Measurements from ENCODE around the gene OR2F1.
A peak's percentile ranks its signal among the peaks of the same experiment; 100 is the strongest.

DNA sequence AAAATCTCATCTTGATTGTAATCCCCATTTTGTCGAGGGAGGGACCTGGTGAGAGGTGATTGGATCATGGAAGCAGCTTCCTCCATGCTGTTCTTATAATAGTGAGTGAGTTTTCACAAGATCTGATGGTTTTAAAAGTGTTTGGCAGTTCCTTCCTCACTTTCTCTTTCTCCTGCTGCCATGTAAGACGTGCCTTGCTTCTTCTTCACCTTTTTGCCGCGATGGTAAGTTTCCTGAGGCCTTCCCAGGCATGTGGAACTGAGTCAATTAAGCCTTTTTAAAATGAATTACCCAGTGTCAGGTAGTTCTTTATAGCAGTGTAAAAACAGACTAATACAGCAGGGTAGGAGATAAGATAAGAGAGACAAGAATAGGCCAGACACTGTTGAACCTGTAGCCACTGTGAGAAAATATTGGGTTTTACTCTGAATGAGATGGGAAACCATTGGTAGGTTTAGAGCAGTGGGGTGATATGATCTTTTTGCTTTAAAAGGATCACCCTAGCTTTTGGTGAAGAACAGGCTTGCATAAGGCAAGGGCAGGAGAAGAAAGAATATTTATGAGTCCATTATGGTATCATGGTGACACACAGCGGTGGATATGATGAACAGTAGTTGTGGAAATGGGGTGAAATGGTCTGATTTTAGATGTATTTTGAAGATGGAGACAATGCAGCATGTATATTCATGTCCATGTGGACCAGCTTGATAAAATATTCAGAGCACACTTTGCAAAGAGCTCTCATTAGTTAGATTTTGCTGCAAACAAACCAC lies 57.0 kb downstream of the OR2F1 start:
- TF ChIP-seq, protein P1, sequence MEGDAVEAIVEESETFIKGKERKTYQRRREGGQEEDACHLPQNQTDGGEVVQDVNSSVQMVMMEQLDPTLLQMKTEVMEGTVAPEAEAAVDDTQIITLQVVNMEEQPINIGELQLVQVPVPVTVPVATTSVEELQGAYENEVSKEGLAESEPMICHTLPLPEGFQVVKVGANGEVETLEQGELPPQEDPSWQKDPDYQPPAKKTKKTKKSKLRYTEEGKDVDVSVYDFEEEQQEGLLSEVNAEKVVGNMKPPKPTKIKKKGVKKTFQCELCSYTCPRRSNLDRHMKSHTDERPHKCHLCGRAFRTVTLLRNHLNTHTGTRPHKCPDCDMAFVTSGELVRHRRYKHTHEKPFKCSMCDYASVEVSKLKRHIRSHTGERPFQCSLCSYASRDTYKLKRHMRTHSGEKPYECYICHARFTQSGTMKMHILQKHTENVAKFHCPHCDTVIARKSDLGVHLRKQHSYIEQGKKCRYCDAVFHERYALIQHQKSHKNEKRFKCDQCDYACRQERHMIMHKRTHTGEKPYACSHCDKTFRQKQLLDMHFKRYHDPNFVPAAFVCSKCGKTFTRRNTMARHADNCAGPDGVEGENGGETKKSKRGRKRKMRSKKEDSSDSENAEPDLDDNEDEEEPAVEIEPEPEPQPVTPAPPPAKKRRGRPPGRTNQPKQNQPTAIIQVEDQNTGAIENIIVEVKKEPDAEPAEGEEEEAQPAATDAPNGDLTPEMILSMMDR (conservative IDR thresholded peaks at IDR 0.05), result peak; percentile 41
- no peak for TF ChIP-seq ZFX (IDR thresholded peaks at IDR 0.05)

All from C4-2B (cell line).